ENCODE results near the gene SERPINB7. TPM values are rescaled to one million over a fixed set of nuclear protein-coding genes. Genes with fewer than 3 reads are reported as not detected.
"Not testable (repeated sequence)": the region's sequence is repeated elsewhere in the genome, so short reads cannot be mapped to it uniquely, and the experiment has no call there.

The SERPINB7 gene, protein sequence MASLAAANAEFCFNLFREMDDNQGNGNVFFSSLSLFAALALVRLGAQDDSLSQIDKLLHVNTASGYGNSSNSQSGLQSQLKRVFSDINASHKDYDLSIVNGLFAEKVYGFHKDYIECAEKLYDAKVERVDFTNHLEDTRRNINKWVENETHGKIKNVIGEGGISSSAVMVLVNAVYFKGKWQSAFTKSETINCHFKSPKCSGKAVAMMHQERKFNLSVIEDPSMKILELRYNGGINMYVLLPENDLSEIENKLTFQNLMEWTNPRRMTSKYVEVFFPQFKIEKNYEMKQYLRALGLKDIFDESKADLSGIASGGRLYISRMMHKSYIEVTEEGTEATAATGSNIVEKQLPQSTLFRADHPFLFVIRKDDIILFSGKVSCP
- 0.72 TPM for total RNA-seq

DNA sequence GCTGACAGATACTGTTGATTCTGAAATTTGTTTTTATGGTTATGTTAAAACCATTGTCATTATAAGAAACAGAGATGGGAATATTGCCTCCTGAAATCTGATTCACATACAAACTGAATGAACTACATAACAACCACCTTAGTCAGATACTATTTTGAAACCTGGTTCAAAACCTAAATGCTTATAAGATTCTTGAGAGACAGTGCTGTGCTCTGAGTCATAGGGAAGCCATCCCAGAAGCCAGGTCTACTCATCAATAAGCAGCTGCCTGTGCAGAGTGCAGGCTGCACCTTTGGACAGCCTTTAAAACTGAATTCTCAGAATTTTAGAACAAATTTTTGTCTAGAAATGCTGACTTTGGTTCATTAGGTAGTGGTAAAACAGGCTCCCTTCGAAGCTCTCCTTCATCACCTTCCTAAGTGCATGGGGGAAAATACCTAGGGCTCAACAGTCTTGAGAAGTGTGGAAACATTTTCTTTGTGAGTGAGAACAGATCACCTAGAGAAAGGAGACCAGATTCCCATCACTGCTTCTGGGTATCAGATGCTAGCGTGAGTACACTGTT is at the start of gene SERPINB7:
Gene SERPINB7 (plus strand): TSS at position 253 of the 565 bp plus-strand sequence. CDS start 6,955 bp downstream, outside the sequence.
- DNase-seq, result no peak

GRCh38 chr18:63725682-63726480 is 49.3 kb upstream of the SERPINB7 start:
- DNase-seq, result peak; percentile 42

GRCh38 chr18:63730773-63731172 is 44.4 kb upstream of the SERPINB7 start:
- no peak for DNase-seq

DNA sequence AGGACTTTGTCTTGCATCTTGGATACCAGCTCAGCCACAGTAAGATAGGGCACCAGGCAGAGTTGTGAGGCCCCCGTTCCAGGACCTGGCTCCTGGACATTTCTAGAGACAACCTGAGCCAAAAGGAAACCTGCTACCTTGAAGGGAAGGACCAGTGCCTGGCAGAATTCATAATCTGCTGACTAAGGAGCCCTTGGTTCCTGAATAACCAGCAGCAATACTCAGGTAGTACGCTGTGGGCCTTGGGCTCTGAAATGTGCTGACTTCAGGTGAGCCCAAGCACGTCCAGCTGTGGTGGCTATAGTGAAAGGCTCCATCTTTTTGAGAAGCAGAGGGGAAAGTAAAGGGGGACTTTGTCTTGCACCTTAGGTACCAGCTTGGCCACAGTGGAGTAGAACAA is 44.0 kb upstream of the SERPINB7 start:
- DNase-seq, result no peak

- DNase-seq, result no peak
These were observed 38.3 kb upstream of the SERPINB7 start for GRCh38 chr18:63736876-63737275.

- peak; percentile 10 for DNase-seq
These were observed 33.4 kb upstream of the SERPINB7 start for GRCh38 chr18:63741769-63742168.

GRCh38 chr18:63747006-63747405 is 28.2 kb upstream of the SERPINB7 start:
- DNase-seq, result no peak

GRCh38 chr18:63749489-63749888 is 25.7 kb upstream of the SERPINB7 start:
- no peak for DNase-seq

DNA sequence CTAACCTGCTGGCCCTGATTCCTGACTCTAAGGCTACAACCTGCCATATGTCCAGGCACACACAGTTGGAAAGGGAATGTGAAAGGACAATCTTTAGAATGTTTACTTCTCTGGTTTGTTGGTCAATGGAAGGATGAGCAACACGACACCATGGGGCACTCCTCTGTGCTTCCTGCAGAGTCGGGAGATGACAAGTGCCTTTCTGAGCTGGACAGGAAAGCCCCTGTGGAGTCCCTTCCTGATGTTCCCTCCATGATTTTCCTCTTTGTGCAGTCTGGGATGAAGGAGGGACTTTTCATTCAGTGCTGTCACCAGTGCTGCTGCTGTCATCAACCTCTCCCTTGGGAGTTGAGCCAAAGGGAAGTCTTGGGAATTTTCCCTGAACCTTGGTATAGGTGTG is 22.6 kb upstream of the SERPINB7 start:
- DNase-seq, result no peak

DNA sequence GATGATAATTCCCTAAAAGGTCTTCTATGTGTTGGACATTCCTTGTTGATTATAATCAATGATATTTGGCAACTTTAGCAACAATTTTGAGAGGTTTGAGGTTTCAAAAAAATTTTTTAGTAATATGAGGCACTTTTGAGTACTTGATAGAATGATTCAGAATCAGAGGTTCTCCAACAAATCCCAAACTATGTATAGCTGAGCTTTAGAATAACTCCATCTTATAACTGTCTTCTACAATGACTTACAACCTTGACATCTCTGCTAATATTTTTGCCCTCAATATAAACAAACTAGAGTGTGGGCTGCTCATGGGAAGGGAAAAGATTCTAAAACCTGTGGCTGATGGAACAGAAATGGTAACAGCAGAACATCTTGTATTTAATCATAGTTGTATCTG is 21.5 kb upstream of the SERPINB7 start:
- no peak for DNase-seq

DNA sequence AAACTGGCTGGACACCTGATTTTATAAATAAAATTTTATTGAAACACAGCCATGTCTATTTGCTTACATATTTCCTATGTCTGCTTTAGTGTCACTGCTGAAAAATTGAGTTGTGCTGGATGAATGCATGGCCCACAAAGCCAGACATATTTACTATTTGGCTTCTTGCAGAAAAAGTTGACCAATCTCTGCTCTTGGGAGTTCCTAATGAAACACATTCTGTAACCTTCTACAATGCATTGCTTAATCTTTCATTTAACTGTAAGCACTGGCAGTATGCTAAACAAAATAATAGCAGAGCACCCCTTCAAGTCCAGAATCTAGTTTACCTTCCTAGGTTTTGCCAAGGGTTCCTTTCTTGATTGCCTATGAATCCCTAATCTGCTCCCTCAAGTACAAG is 17.7 kb upstream of the SERPINB7 start:
- no peak for DNase-seq

- DNase-seq, result no peak
These were observed 16.5 kb upstream of the SERPINB7 start for GRCh38 chr18:63758615-63759240.

- DNase-seq, result not testable (repeated sequence)
These were observed 15.4 kb upstream of the SERPINB7 start for GRCh38 chr18:63759786-63760185.

GRCh38 chr18:63762518-63762917 is 12.7 kb upstream of the SERPINB7 start:
- no peak for DNase-seq

- DNase-seq, result no peak
These were observed 11.2 kb upstream of the SERPINB7 start for GRCh38 chr18:63763831-63764600.

GRCh38 chr18:63765837-63766236 is 9.4 kb upstream of the SERPINB7 start:
- DNase-seq, result no peak

DNA sequence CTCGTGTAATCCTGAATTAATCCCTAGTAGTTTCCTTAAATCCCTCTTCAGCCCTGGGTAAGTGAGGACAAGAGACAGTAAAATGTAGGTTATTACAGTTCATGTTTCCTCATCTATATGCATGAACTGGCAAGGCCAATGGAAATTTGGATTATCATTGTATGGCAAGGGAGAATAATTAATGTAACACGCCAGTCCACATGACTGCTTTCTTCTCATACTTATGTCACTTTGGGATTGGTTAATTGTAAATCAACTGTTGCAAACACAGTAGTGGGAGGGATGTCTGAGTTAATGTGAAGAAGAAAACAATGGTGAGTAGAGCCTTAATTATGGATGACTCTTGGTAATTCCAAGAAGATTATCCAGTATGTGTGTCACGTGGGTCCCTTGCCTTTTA is 1.7 kb upstream of the SERPINB7 start:
- no peak for DNase-seq

DNA sequence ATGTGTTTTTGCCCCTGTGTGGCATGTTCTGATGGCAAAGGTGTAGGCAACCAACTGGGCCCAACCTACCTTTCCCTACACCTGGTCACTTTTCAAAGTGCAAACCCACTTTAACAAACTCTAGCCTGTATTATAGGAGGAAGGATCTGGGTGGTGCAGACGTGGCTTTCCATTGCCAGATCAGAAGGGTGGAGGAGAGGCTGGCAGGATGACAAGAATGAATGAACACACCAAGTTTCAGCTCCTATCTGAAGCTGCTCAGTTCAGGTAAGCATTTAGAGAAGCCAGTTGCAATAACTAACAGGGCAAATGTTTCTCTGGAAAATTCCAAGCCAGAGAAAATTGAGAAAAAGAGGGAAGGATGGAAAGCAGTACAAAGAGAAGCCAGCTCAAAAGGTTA is 707 bp upstream of the SERPINB7 start:
- DNase-seq, result no peak

DNA sequence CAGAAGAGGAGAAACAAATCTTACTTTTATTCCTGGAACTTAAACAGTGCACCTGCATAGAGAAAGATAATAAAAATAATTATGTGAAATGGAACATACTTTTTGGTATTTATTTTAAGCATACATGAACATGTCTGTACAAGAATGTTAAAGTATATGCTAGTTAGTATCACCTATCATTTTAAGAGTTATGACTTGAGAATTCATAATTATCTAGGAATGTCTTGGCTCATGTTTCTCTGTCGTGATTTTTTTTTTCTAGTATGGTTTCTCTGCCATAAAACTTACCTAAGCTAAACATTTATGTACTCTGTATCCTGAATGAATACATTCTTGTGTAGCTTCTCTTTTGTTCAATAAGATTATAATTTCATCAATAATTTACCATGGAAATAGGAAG is 4.2 kb downstream of the SERPINB7 start:
- DNase-seq, result no peak

GRCh38 chr18:63783394-63783793 is 8.2 kb downstream of the SERPINB7 start:
- DNase-seq, result no peak

DNA sequence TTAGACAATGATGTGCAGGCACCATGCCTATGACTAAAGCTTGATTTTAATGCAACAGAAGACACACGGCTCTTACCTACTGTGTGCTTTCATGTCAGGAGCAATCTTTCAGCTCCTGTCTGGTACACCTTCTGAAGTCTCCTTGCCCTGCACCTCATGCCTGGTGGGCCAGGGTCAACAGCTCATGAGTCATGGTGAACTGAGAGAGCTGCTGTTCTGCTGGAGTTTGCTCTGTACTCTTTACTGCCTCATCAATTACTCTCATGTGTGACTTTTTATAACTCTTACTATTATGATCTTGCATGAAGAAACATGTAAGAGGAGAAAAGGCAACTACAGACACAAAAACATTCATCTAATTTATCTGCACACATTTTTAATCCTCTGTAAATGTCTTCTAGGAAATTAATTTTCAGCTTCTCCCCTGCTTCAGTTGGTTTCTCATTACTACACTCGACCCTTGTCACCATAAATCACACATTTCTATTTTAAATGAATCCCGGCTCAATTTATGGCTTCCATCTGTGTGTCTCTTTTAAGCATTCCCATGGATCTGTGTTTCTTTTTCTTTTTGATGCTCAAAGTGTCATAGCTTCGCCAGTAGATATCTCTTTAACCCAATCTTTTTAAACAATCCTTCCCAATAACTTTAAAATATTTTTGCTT is 9.7 kb downstream of the SERPINB7 start:
- DNase-seq, result no peak

Measured in tongue (tissue), 2 donors.